Endothelial cell of hepatic sinusoid (primary cell): Measurements from ENCODE around the gene USP25.

Source experiments
- in situ Hi-C: cut with HindIII; loops from 2 replicates; pipeline ENCODE4 v1.10.0; 2017; ENCODE audit warnings: low sequenced_read_pairs

Gene USP25, protein sequence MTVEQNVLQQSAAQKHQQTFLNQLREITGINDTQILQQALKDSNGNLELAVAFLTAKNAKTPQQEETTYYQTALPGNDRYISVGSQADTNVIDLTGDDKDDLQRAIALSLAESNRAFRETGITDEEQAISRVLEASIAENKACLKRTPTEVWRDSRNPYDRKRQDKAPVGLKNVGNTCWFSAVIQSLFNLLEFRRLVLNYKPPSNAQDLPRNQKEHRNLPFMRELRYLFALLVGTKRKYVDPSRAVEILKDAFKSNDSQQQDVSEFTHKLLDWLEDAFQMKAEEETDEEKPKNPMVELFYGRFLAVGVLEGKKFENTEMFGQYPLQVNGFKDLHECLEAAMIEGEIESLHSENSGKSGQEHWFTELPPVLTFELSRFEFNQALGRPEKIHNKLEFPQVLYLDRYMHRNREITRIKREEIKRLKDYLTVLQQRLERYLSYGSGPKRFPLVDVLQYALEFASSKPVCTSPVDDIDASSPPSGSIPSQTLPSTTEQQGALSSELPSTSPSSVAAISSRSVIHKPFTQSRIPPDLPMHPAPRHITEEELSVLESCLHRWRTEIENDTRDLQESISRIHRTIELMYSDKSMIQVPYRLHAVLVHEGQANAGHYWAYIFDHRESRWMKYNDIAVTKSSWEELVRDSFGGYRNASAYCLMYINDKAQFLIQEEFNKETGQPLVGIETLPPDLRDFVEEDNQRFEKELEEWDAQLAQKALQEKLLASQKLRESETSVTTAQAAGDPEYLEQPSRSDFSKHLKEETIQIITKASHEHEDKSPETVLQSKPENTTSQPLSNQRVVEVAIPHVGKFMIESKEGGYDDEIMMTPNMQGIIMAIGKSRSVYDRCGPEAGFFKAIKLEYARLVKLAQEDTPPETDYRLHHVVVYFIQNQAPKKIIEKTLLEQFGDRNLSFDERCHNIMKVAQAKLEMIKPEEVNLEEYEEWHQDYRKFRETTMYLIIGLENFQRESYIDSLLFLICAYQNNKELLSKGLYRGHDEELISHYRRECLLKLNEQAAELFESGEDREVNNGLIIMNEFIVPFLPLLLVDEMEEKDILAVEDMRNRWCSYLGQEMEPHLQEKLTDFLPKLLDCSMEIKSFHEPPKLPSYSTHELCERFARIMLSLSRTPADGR

DNA sequence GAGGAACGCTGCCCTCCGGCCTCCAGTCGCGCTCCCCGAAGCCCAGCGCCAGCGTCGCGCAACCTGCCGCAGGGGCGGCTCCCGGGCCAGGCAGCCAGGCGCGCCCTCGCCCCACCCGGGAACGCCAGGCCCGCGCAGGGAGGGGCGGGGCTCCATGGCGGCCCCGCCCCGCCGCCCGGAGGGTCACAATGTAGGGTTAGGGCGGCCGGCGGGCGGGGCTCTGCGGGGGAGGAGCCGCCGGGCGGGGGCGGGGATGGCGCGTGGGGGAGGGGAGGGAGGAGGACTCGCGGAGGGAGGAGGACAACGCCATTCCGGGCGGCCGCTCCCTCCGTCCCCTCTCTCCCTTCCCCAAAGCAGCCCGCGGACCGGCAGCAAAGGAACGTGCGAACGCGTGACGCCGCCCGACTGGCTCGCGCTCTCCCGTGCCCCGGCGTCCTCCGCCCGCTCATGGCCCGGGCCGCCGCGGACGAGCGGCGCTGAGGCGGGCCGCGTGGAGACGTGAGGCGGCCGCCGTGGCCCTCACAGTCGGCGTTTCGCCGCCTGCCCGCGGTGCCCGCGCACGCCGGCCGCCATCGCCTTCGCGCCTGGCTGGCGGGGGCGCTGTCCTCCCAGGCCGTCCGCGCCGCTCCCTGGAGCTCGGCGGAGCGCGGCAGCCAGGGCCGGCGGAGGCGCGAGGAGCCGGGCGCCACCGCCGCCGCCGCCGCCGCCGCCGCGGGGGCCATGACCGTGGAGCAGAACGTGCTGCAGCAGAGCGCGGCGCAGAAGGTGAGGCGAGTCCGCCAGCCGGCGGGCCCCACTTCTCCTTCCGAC, at the start of gene USP25:
Gene USP25, plus strand, starts transcription at position 309 of the 810 bp plus-strand sequence. Its CDS starts 412 bp downstream, at position 721.
- in situ Hi-C loops = loop anchor here (5.0 kb wide), 1 partner anchor 102 kb away; no protein-coding TSS in a partner anchor

DNA sequence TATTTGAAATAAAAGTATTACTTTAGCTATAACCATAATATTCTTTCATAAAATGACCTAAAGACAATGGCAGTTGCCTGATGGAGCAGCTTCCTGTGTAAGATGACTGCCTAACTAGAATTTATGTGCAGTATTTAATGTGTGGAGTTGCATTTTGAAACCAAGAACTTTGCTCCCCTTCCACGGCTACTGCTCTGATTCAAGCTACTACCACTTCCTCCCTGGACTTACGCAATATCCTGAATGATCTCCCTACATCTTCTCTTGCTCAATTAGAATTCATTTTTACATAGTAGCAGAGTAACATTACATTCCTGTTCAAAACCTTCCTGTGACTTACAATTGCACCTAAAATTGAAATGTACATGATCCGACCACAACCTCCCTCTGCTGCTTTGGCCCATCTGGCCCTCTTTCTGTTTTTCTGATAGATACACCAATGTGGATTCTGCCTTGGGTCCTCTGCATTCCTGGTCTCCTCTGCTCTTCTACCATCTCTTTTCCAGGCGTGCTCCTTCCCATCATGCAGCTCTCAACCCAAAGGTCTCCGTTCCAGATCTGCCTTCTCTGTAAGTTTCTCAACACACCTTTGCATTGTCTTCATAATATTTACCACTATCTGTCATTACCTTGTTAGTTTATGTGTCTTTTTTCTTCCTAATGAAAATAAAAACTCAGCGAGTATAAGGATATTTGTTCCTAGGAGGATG, 47.4 kb upstream of the USP25 start:
- in situ Hi-C loops = no loop called here

DNA sequence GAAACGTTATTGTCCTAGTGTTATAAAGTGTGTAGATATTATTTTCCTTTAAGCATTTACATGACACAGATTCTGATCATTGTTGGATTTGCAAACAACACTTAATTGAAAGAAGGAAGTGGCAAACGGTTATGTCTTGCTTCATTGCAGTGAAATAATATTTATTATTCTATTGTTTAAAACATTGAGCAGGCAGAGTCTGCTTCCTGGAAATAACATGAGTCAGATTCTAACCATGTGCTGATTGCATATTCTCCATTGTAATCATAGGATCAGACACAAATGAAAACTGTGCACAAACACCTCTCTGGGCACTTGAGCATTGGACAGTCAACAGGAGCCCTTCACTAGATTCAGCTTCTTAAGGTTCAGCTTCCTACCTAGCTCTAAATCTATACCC, 46.8 kb upstream of the USP25 start:
- in situ Hi-C loops = no loop called here

DNA sequence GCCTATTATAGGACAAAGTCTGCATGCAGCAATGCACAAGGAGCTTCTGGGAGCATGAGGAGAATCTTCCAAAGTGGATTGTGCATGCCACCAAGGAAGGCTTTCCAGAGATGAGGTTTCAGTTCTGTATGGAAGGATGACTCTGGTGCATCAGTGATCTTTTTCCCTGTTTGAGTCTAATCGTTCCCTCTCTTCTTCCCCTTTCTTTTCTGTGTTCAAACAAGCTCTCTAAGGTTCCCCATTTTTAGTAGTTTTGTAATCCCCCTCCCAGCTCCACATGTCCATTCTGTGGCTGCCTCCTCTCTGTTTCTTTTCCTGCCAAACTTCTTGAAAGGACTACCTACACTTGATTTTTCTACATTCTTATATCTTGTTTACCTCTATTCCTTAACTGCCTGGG, 43.3 kb upstream of the USP25 start:
- in situ Hi-C loops = no loop called here

DNA sequence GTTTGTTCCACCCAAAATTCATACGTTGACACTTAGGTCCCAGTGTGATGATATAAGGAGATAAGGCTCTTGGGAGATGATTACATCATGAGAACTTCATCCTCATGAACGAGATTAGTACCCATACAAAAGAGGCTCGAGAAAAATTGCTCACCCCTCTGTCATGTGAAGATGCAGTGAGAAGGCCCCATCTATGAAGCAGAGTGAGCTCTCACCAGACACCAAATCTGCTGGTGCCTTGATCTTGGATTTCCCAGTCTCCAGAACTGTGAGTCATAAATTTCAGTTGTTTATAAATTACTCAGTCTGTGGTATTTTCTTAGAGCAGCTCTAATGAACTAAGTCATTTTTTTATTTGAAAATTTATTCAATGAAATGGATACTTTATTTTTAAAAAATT, 42.6 kb upstream of the USP25 start:
- in situ Hi-C loops = no loop called here

DNA sequence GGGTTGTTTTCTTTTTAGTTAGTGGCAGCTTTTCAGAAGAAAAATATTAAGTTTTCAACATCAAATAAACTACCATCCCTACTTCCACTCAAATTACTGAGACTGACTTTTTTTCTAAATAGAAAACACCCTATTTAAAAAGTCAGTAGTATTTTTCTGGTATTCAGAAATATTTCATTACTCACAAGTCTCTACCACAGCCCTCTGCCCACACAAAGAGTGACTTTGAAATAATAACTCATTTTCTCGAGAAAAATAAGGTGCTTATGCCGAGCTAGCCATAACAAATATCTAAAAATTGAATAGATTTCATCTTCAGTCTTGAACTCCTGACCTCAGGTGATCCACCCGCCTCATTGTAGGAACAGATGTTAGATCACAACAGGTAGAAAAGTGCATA, 41.8 kb upstream of the USP25 start:
- in situ Hi-C loops = no loop called here

DNA sequence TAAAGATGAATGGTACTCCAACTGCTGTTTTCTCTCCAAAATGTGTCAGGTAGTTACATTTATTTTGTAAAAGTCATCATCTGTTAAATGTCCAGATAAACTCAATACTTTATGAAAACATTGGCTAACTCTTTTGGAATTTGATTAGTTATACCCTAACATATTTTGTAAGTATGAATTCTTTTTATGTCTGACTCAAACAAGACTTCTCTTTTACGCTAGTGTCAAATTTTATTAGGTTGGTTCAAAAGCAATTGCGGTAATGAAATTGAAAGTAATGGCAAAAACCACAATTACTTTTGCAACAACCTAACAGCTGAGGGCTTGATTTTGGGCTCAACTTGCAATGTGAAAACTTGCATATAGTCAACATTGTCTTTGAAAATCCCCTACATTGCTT, 41.0 kb upstream of the USP25 start:
- in situ Hi-C loops = no loop called here

DNA sequence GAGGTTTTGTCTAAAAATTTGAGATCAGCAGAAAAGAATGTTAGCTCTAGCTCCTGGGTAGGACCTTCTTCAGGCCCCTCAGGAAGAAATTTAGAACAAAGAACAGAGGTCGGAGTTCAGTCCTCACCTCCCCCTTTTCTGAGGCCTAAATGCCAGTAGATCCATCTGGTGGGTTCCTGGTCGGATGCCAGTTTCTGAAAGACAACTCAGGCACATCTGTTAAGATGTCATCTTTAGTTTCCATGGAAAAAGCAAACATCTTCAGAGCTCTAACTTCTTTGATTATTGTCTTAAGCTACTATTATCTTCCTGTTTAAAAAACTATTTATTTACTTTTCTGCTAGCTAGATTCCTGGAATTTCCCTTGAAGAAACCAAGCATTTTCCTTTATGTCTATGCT, 37.1 kb upstream of the USP25 start:
- in situ Hi-C loops = no loop called here

DNA sequence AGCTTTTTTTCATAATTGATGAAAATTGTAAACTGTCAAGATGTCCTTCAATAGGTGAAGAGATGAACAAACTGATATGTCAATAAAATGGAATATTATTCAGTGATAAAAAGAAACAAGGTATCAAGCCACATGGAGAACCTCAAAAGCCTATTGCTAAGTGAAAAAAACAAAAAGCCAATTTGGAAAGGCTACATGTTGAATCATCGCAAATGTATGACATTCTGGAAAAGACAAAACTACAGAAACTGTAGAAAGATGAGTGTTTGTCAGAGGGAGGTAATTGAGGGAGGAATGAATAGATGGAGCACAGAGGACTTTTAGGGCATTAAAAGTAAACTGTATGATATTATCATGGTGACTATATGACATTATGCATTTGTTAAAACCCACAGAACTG, 34.5 kb upstream of the USP25 start:
- in situ Hi-C loops = no loop called here

DNA sequence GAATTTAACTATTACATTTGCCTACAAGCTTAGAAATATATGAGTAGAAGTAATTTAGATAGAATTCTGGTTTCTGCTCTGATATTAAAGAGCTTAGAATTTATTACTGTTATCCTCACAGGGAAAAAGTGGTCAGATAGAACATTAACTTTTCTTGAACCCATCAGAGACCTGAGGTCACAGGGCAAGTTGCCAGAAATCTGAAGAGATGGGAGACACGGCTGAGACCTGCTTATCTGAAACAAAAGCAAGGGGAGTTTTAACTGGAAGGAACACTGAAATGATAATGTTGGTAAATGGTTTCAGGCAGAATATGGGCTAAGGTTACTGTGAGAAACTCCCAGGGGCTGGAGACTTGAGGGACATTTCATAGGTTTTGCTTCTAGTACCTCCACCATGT, 28.0 kb upstream of the USP25 start:
- in situ Hi-C loops = no loop called here

DNA sequence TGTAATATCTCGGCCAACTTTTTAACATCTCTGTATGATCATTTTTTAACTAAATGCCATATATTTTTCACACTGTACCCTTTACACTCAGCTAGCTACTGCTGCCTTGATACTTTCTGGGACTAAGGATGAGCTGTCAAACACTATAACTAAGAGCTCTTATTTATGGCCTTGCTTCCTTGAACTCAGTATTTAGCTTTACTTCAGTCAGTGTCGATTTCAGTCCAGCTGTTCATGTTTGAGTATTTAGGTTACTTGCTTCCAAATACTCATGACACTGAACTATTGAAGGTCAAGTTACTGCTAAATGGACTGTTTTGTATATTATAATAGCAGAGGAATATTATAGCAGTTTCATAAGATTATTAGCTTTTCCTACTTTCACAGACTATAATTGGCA, 25.9 kb upstream of the USP25 start:
- in situ Hi-C loops = no loop called here

DNA sequence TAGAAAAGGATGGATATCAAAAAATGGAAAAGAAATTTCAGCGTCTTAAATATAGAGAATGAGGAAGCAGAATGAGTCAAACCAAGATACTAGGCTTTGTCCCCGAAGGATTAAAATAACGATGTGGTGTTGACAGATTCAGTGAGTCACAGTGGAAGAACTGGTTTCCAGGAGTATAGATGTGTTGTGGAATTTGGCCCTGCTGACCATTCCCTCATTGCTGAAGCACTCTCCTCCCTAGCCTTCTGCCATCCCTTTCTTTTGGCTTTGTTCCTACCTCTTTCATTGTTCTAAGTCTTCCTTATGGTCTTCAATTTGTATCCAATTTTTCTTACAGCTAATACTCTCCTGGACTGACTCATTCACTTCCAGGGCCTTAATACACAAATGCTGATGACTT, 23.1 kb upstream of the USP25 start:
- in situ Hi-C loops = no loop called here

DNA sequence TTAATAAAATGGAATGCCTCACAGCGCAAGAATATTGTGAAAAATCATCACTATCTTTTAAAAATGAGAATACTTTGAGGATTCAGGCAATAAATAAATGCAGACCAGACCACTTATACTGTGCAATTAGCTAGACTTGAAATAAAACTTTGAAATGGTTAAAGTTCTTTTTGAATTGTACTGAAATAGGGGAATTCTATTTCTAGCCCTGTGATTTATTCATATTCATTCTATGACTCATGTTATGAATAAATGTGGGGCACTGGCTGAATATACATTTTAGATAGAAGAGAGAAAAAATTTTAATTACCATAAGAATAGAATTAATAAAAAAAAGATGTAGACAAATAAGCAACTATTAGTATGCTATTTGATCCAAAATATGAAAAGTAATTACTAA, 16.4 kb upstream of the USP25 start:
- in situ Hi-C loops = no loop called here

DNA sequence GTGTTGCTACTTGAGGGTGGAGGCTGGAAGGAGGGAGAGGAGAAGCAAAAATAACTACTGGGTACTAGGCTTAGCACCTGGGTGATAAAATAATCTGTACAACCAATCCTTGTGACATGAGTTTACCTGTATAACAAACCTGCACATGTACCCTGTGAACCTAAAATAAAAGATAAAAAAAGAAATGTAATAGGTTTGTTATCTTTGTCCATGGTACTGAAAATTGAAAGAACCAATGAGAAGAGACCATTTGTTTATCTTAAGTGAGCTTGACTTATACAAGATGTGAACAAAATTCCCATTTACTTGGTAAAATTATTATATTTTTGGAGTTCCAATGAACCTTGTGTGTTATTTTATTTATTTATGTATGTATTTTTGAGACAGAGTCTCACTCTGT, 11.1 kb upstream of the USP25 start:
- in situ Hi-C loops = no loop called here

DNA sequence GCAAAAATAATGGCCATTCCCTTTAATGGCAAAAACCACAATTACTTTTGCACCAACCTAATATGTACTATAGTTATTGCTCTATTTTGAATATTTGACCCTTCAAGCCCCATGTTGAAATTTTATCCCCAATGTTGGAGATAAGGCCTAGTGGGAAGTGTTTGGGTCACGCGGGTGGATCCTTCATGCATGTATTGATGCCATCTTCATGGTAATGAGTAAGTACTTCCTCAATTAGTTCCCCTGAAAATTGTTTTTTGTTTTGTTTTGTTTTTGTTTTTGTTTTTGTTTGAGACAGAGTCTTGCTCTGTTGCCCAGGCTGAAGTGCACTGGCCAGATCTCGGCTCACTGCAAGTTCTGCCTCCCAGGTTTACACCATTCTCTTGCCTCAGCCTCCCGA, 9.8 kb upstream of the USP25 start:
- in situ Hi-C loops = no loop called here

DNA sequence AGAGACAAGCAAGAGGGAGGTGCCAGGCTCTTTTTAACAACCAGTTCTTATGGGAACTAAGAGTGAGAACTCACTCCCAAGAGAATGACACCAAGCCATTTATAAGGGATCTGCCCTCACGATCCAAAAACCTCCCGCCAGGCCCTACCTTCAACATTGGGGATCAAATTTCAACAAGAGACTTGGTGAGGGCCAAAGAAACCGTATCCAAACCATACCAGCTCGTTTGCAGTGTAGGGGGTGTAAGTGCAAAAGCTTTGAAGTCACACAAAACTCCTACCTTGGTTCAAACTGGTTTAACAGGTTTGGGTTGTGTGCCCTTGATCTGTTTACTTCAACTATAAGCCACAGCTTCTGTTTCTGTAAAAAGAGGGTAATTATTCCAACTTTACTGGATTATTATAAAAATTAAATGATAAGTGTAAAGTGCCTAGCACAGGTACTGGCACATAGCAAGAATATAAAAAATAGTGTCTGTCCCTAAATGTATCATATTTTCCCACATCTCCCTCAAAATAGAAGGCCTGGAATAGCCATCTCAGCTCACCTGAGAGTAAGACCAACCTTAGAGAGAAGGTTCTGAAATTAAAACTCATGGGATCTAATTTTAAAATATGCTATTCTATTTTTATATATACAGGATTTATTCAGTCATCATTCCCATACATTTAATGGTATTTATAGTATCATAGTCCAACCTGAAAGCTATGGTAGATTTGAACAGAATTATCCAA, 7.0 kb upstream of the USP25 start:
- in situ Hi-C loops = no loop called here

DNA sequence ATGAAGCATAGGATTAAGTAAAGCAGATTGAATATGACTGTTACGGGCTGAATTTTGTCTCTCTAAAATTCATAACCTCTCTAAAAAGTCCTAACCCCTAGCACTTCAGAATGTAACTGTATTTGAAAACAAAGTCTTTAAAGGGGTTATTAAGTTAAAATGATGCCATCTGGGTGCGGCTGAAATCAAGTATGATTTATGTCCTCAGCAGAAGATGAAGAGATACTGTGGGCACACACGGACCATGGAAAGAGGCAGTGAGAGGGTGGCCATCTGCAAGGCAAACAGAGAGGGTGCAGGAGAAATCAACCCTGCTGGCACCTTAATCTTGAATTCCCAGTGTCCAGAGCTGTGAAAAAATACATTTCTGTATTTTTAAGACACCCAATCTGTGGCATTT, 3.8 kb upstream of the USP25 start:
- in situ Hi-C loops = loop anchor here (5.0 kb wide), 1 partner anchor 106 kb away; no protein-coding TSS in a partner anchor

DNA sequence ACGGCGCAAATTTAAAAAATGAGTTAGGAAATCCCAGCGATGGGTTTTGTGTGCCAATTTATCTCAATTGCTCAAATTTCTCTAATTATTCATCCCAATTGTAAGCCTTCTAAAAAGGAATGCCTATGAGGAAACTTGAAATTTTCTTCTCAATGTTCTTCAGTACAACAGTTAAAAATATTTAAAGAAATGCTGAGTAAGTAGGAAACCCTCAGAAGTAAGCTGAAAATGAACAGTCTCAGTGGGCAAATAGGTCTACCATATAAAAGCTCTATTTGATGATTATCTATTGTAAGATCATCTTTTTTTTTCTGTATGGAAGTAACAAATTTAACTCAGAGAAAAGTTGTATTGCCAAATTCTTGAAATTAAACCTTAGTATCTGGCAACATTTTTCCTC, 1.7 kb upstream of the USP25 start:
- in situ Hi-C loops = loop anchor here (5.0 kb wide), 1 partner anchor 104 kb away; no protein-coding TSS in a partner anchor

DNA sequence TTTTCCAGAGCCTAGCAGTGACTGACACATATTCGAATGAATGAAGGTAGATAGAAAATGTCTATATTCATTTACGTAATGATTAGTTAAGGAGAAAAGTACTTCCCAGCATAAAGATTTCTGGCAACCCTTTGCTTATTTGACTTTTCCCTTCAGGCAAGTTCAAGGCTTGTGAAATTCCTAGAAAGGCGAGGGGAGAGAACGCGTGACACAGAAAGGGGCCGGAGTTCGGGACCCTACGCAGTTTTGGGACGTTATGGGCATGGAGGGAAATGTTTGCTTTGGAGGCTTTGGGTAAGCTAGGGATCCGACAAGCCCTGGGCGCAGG, 472 bp upstream of the USP25 start:
- in situ Hi-C loops = loop anchor here (5.0 kb wide), 1 partner anchor 103 kb away; no protein-coding TSS in a partner anchor
